ENCODE measurements around the gene NRXN2. TPM values are rescaled to one million over a fixed set of nuclear protein-coding genes. Genes with fewer than 3 reads are reported as not detected.

NRXN2 gene
- total and polyA plus RNA-seq, 3 experiments from 2014 or later, result 0.55 to 0.75 TPM; not detected in 1

GRCh38 chr11:64742087-64742888 lies 19.3 kb upstream of the NRXN2 start:
- Histone ChIP-seq H3K27ac (ENCODE audit: low read depth, low read length) (peak overlapping the region; percentile 77), H3K4me3 (ENCODE audit: low read length) (peak overlapping the region; percentile 87), H3K36me3 (ENCODE audit: insufficient read depth, low read length) (peaks cover 14% of the 10 kb centered on the region), H3K9me3 (ENCODE audit: low read length) (no peaks in the 10 kb centered on the region), H3K27me3 (ENCODE audit: insufficient read depth, low read length, poor library complexity, severe bottlenecking) (no peaks in the 10 kb centered on the region), H3K4me1 (ENCODE audit: insufficient read depth, low read length) (peaks cover 31% of the 10 kb centered on the region)
- H3K27me3 Mint-ChIP-seq, result peaks cover 0 to 7% of the 10 kb centered on the region in 2 donors
- CTCF ChIA-PET, result interaction anchor here (0.9 to 18.5 kb wide), 14 partner anchors 9 to 294 kb away, joined by 3 to 441 read pairs (median 4); partner anchors contain the start of genes CDC42BPG, MAP4K2, MEN1 and PYGM
- peaks cover 31 to 64% (median 37%) of the 10 kb centered on the region in 3 donors for H3K4me1 Mint-ChIP-seq
- peaks cover 6 to 50% (median 10%) of the 10 kb centered on the region in 3 donors for H3K36me3 Mint-ChIP-seq
- peak overlapping the region; percentile 23 to 89 (median 73) for H3K27ac Mint-ChIP-seq
- H3K9me3 Mint-ChIP-seq, result no peaks in the 10 kb centered on the region
- H3K4me3 Mint-ChIP-seq, result peak overlapping the region; percentile 73 to 90 (median 80)
- POLR2A ChIA-PET, result interaction anchor here (0.5 to 8.0 kb wide), 6 partner anchors 8 to 69 kb away, joined by 3 to 220 read pairs (median 4); partner anchors contain the start of genes PYGM and SF1
- peak in 1 of 5 donors; percentile 60 for DNase-seq

- POLR2A ChIA-PET, result interaction anchor here (1.2 to 8.0 kb wide), 4 partner anchors 8 to 37 kb away, joined by 3 to 220 read pairs (median 82); partner anchors contain the start of genes PYGM and SF1
- Histone ChIP-seq H3K27me3 (ENCODE audit: insufficient read depth, low read length, poor library complexity, severe bottlenecking) (no peaks in the 10 kb centered on the region), H3K36me3 (ENCODE audit: insufficient read depth, low read length) (peaks cover 22% of the 10 kb centered on the region), H3K27ac (ENCODE audit: low read depth, low read length) (no peak overlapping the region), H3K9me3 (ENCODE audit: low read length) (no peaks in the 10 kb centered on the region), H3K4me1 (ENCODE audit: insufficient read depth, low read length) (peaks cover 28% of the 10 kb centered on the region), H3K4me3 (ENCODE audit: low read length) (peak overlapping the region; percentile 87)
- H3K9me3 Mint-ChIP-seq, result no peaks in the 10 kb centered on the region
- H3K4me1 Mint-ChIP-seq, result peaks cover 27 to 66% (median 38%) of the 10 kb centered on the region in 3 donors
- no peak for DNase-seq
- peak overlapping the region; percentile 70 to 90 (median 80) for H3K4me3 Mint-ChIP-seq
- H3K27me3 Mint-ChIP-seq, result peaks cover 0 to 7% of the 10 kb centered on the region in 2 donors
- peak overlapping the region in 7 of 8 donors; percentile 43 to 95 (median 85) for H3K27ac Mint-ChIP-seq
- H3K36me3 Mint-ChIP-seq, result peaks cover 6 to 56% (median 10%) of the 10 kb centered on the region in 3 donors
- CTCF ChIA-PET, result interaction anchor here (0.9 to 18.5 kb wide), 11 partner anchors 8 to 118 kb away, joined by 3 to 441 read pairs (median 6); partner anchors contain the start of genes CDC42BPG, MEN1, PYGM and SF1
These were observed 18.5 kb upstream of the NRXN2 start for GRCh38 chr11:64741375-64742086.

- H3K4me1 ChIP-seq (ENCODE audit: insufficient read depth, low read length), result peaks cover 18% of the 10 kb centered on the region
- H3K4me1 Mint-ChIP-seq, result peaks cover 31 to 60% (median 36%) of the 10 kb centered on the region in 3 donors
These were observed 16.9 kb upstream of the NRXN2 start for GRCh38 chr11:64739871-64740270.

GRCh38 chr11:64736654-64737053 lies 13.7 kb upstream of the NRXN2 start:
- Histone ChIP-seq H3K36me3 (ENCODE audit: insufficient read depth, low read length) (peaks cover 48% of the 10 kb centered on the region), H3K4me1 (ENCODE audit: insufficient read depth, low read length) (peaks cover 12% of the 10 kb centered on the region), H3K4me3 (ENCODE audit: low read length) (no peak overlapping the region), H3K27me3 (ENCODE audit: insufficient read depth, low read length, poor library complexity, severe bottlenecking) (no peaks in the 10 kb centered on the region), H3K27ac (ENCODE audit: low read depth, low read length) (no peak overlapping the region), H3K9me3 (ENCODE audit: low read length) (no peaks in the 10 kb centered on the region)
- ChIA-PET CTCF (no interaction called here), POLR2A (no interaction called here)
- Mint-ChIP-seq H3K4me3 (peak overlapping the region in 1 of 7 donors; percentile 25), H3K4me1 (peaks cover 32 to 58% (median 35%) of the 10 kb centered on the region in 3 donors), H3K27ac (peak overlapping the region in 4 of 8 donors; percentile 28 to 88 (median 43)), H3K9me3 (no peaks in the 10 kb centered on the region), H3K27me3 (peaks cover 0 to 1% of the 10 kb centered on the region in 2 donors), H3K36me3 (peaks cover 6 to 83% (median 23%) of the 10 kb centered on the region in 3 donors)
- no peak for DNase-seq

More at GRCh38 chr11:64739871-64740270, 16.9 kb upstream of the NRXN2 start:
- H3K36me3 Mint-ChIP-seq, result peaks cover 6 to 68% (median 12%) of the 10 kb centered on the region in 3 donors
- Histone ChIP-seq H3K27ac (ENCODE audit: low read depth, low read length) (no peak overlapping the region), H3K9me3 (ENCODE audit: low read length) (no peaks in the 10 kb centered on the region), H3K27me3 (ENCODE audit: insufficient read depth, low read length, poor library complexity, severe bottlenecking) (no peaks in the 10 kb centered on the region), H3K36me3 (ENCODE audit: insufficient read depth, low read length) (peaks cover 38% of the 10 kb centered on the region), H3K4me3 (ENCODE audit: low read length) (no peak overlapping the region)
- peaks cover 0 to 4% of the 10 kb centered on the region in 2 donors for H3K27me3 Mint-ChIP-seq
- H3K27ac Mint-ChIP-seq, result peak overlapping the region in 3 of 8 donors; percentile 83 to 89 (median 84)
- POLR2A ChIA-PET, result interaction anchor here (0.5 to 8.0 kb wide), 3 partner anchors 13 to 38 kb away, joined by 3 to 220 read pairs (median 3); partner anchors contain the start of gene PYGM
- H3K4me3 Mint-ChIP-seq, result peak overlapping the region in 3 of 7 donors; percentile 61 to 85 (median 70)
- no peak for DNase-seq
- CTCF ChIA-PET, result interaction anchor here (2.3 to 18.5 kb wide), 2 partner anchors 27 to 51 kb away, joined by 5 to 441 read pairs; partner anchors contain the start of genes PYGM and SF1
- H3K9me3 Mint-ChIP-seq, result no peaks in the 10 kb centered on the region

- Histone ChIP-seq H3K4me1 (ENCODE audit: insufficient read depth, low read length) (peaks cover 3% of the 10 kb centered on the region), H3K27ac (ENCODE audit: low read depth, low read length) (no peak overlapping the region), H3K36me3 (ENCODE audit: insufficient read depth, low read length) (peaks cover 45% of the 10 kb centered on the region), H3K9me3 (ENCODE audit: low read length) (no peaks in the 10 kb centered on the region), H3K4me3 (ENCODE audit: low read length) (no peak overlapping the region), H3K27me3 (ENCODE audit: insufficient read depth, low read length, poor library complexity, severe bottlenecking) (no peaks in the 10 kb centered on the region)
- H3K9me3 Mint-ChIP-seq, result no peaks in the 10 kb centered on the region
- peaks cover 27 to 51% (median 28%) of the 10 kb centered on the region in 3 donors for H3K4me1 Mint-ChIP-seq
- H3K27me3 Mint-ChIP-seq, result peaks cover 0 to 1% of the 10 kb centered on the region in 2 donors
- peaks cover 7 to 85% (median 27%) of the 10 kb centered on the region in 3 donors for H3K36me3 Mint-ChIP-seq
- peak overlapping the region in 1 of 7 donors; percentile 25 for H3K4me3 Mint-ChIP-seq
- CTCF ChIA-PET, result interaction anchor here (1.4 to 2.2 kb wide), 2 partner anchors 16 to 47 kb away, joined by 3 to 6 read pairs; no protein-coding TSS in a partner anchor
- DNase-seq, result no peak
- peak overlapping the region in 5 of 8 donors; percentile 28 to 88 (median 70) for H3K27ac Mint-ChIP-seq
- POLR2A ChIA-PET, result no interaction called here
These were observed 12.8 kb upstream of the NRXN2 start for GRCh38 chr11:64735725-64736259.

- no peak for DNase-seq
- Histone ChIP-seq H3K36me3 (ENCODE audit: insufficient read depth, low read length) (peaks cover 47% of the 10 kb centered on the region), H3K4me3 (ENCODE audit: low read length) (no peak overlapping the region), H3K27me3 (ENCODE audit: insufficient read depth, low read length, poor library complexity, severe bottlenecking) (no peaks in the 10 kb centered on the region), H3K9me3 (ENCODE audit: low read length) (no peaks in the 10 kb centered on the region), H3K4me1 (ENCODE audit: insufficient read depth, low read length) (no peaks in the 10 kb centered on the region), H3K27ac (ENCODE audit: low read depth, low read length) (no peak overlapping the region)
- peaks cover 4 to 85% (median 22%) of the 10 kb centered on the region in 3 donors for H3K36me3 Mint-ChIP-seq
- H3K4me1 Mint-ChIP-seq, result peaks cover 21 to 43% (median 23%) of the 10 kb centered on the region in 3 donors
- ChIA-PET CTCF (interaction anchor here (1.4 to 2.2 kb wide), 2 partner anchors 17 to 46 kb away, joined by 3 to 6 read pairs; no protein-coding TSS in a partner anchor), POLR2A (interaction anchor here (1.7 kb wide), 1 partner anchor 7 kb away, joined by 5 read pairs; no protein-coding TSS in a partner anchor)
- peak overlapping the region in 4 of 8 donors; percentile 29 to 52 (median 44) for H3K27ac Mint-ChIP-seq
- H3K4me3 Mint-ChIP-seq, result peak overlapping the region in 1 of 7 donors; percentile 30
- peaks cover 0 to 1% of the 10 kb centered on the region in 2 donors for H3K27me3 Mint-ChIP-seq
- H3K9me3 Mint-ChIP-seq, result no peaks in the 10 kb centered on the region
These were observed 12.1 kb upstream of the NRXN2 start for GRCh38 chr11:64734811-64735724.
